Keratinocyte (primary cell): ENCODE results near the gene TMPRSS11F.

ENCODE experiments used
- EZH2 ChIP-seq: IDR thresholded peaks from one replicate; pipeline ENCODE4 v1.6.1; 2012; ENCODE audit warnings: inconsistent platforms, mild to moderate bottlenecking, low read length, moderate library complexity
- TF ChIP-seq, protein P1 (sequence below), 3 experiments: IDR thresholded peaks in 1 of 3; conservative IDR thresholded peaks in 1 of 3; optimal IDR thresholded peaks in 1 of 3; 2 replicates in 2 of 3; 3 replicates in 1 of 3; pipeline versions ENCODE3 to v1.5.1; 2011; ENCODE audit warnings: low read length in 3 of 3, mild to moderate bottlenecking in 3 of 3, moderate library complexity in 2 of 3, control low read depth in 1 of 3, inconsistent platforms in 1 of 3; ENCODE audit not compliant: insufficient read depth in 2 of 3; ENCODE audit errors: extremely low read depth in 1 of 3

DNA sequence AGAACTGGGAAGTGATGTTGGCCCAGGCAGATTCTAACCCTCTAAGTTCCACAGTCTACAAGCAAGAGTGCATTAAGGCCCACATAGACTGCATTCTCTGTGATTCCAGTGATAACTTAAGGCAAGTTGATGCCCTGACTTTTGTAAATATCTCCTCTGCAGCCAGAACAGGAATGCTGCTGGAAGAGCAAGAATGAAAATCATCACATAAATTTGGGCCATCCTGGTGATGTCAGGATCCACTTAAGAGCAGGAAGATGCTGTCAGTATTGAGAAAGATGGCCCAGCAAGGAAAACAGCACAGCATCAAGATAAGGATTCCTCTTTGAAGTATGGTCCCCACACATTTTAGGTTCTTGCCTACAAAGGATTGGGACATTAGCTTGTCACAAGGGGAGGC, 52.4 kb downstream of the TMPRSS11F start:
- TF ChIP-seq, protein P1, sequence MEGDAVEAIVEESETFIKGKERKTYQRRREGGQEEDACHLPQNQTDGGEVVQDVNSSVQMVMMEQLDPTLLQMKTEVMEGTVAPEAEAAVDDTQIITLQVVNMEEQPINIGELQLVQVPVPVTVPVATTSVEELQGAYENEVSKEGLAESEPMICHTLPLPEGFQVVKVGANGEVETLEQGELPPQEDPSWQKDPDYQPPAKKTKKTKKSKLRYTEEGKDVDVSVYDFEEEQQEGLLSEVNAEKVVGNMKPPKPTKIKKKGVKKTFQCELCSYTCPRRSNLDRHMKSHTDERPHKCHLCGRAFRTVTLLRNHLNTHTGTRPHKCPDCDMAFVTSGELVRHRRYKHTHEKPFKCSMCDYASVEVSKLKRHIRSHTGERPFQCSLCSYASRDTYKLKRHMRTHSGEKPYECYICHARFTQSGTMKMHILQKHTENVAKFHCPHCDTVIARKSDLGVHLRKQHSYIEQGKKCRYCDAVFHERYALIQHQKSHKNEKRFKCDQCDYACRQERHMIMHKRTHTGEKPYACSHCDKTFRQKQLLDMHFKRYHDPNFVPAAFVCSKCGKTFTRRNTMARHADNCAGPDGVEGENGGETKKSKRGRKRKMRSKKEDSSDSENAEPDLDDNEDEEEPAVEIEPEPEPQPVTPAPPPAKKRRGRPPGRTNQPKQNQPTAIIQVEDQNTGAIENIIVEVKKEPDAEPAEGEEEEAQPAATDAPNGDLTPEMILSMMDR (optimal IDR thresholded peaks at IDR 0.05 in 1 of 3, IDR thresholded peaks at IDR 0.05 in 1 of 3, conservative IDR thresholded peaks at IDR 0.05 in 1 of 3; ENCODE audit: extremely low read depth in 1 of 3, insufficient read depth in 2 of 3, low read length in 3 of 3): no peak
- TF ChIP-seq EZH2: no peak
